Endodermal cell (in vitro differentiated cells): ENCODE results near the gene UGT1A1. TPM values are rescaled to one million over a fixed set of nuclear protein-coding genes. Genes with fewer than 3 reads are reported as not detected.

ENCODE experiments used
- DNase-seq: peaks from one replicate; pipeline ENCODE4 v3.0.0-alpha.2; 2017
- H3K27ac ChIP-seq: 2 replicates; pipeline ENCODE4 v1.5.1; 2013; ENCODE audit warnings: mild to moderate bottlenecking, low read depth, low read length, moderate library complexity
- H3K27me3 ChIP-seq: 2 replicates; pipeline ENCODE4 v1.6.1; 2013; ENCODE audit warnings: mild to moderate bottlenecking, low read length, moderate library complexity; ENCODE audit not compliant: insufficient read depth, control insufficient read depth, poor library complexity, severe bottlenecking
- H3K36me3 ChIP-seq: 2 replicates; pipeline ENCODE4 v1.7.0; 2013; ENCODE audit warnings: mild to moderate bottlenecking, low read length, moderate library complexity; ENCODE audit not compliant: control insufficient read depth, insufficient read depth
- H3K4me1 ChIP-seq: one replicate; pipeline ENCODE4 v1.7.0; 2013; ENCODE audit warnings: low read length; ENCODE audit not compliant: control insufficient read depth, insufficient read depth
- H3K4me3 ChIP-seq: 2 replicates; pipeline ENCODE4 v1.5.1; 2013; ENCODE audit warnings: mild to moderate bottlenecking, low read length, moderate library complexity
- H3K9ac ChIP-seq: 2 replicates; pipeline ENCODE4 v1.6.1; 2013; ENCODE audit warnings: mild to moderate bottlenecking, low read length, moderate library complexity; ENCODE audit not compliant: poor library complexity, severe bottlenecking; ENCODE audit errors: extremely low read depth
- H3K9me3 ChIP-seq: 2 replicates; pipeline ENCODE4 v1.6.1; 2013; ENCODE audit warnings: mild to moderate bottlenecking, low read length, moderate library complexity; ENCODE audit not compliant: control insufficient read depth
- H3K27ac Mint-ChIP-seq: 2 replicates; pipeline ENCODE4 v1.8.0; 2020; ENCODE audit warnings: mixed read lengths
- H3K27me3 Mint-ChIP-seq: 2 replicates; pipeline ENCODE4 v1.8.0; 2021; ENCODE audit warnings: mild to moderate bottlenecking, mixed read lengths; ENCODE audit not compliant: insufficient read depth
- H3K36me3 Mint-ChIP-seq: 2 replicates; pipeline ENCODE4 v1.8.0; 2020; ENCODE audit warnings: low read depth, mixed read lengths
- H3K4me1 Mint-ChIP-seq: 2 replicates; pipeline ENCODE4 v1.8.0; 2020; ENCODE audit warnings: mixed read lengths
- H3K4me3 Mint-ChIP-seq: 2 replicates; pipeline ENCODE4 v1.8.0; 2020; ENCODE audit warnings: mild to moderate bottlenecking, moderate library complexity, mixed read lengths
- H3K9me3 Mint-ChIP-seq: 2 replicates; pipeline ENCODE4 v1.8.0; 2020; ENCODE audit warnings: mild to moderate bottlenecking, mixed read lengths
- WGBS, 2 experiments: methylation state at CpG; one replicate each; pipeline versions ENCODE4 v1.1.5 to v1.1.7; 2013; ENCODE audit warnings: missing lambda C conversion rate in 2 of 2, mixed read lengths in 1 of 2; ENCODE audit not compliant: insufficient coverage in 1 of 2, insufficient read length in 1 of 2; 5-methylcytosine and 5-hydroxymethylcytosine counted together
- total RNA-seq, 2 donors: library from RNA; stranded (reverse); fragmentation: NEBNext Ultra II Directional in 1 of 2; extraction: Animal tissue kit (Norgen Biotek cat#: 25700) in 1 of 2; gene quantifications; 2 replicates in 1 of 2; 3 replicates in 1 of 2; pipeline ENCODE4 v1.2.1, GENCODE V29; 2021
- TF ChIP-seq, protein P1 (sequence below): fragments of 200-600 bp; sonication (generic); conservative IDR thresholded peaks from 2 replicates; pipeline ENCODE4 v1.5.0; 2021; ENCODE audit warnings: antibody characterized with exemption, mild to moderate bottlenecking

Gene UGT1A1
- total RNA-seq, 2 donors from 2014 or later, result not detected

DNA sequence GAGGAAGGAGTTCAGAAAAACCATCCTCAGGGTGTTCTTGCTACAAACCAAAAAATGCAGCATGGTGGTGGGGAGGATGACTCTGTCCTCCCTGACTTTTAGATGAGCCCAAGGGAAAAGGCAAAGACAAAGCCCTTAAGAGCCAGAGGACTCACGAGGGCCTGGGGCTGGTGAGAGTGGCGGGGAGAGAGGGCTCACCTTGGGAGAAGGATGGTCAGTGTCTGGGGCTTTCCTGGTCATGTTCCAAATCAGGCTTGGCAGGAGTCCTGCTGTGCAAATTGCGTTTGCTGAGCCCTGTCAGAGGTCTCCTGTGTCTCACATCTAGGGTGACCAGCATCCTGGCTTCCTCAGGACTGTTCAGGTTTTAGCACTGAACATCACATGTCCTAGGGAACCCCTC is 4.7 kb downstream of the UGT1A1 start:
- Mint-ChIP-seq H3K27ac (no peak overlapping the region), H3K27me3 (peaks cover 5% of the 10 kb centered on the region), H3K4me1 (no peaks in the 10 kb centered on the region), H3K36me3 (no peaks in the 10 kb centered on the region), H3K4me3 (no peak overlapping the region), H3K9me3 (no peaks in the 10 kb centered on the region)
- Histone ChIP-seq H3K9ac (no peak overlapping the region), H3K27ac (no peak overlapping the region), H3K27me3 (peaks cover 14% of the 10 kb centered on the region), H3K4me1 (no peaks in the 10 kb centered on the region), H3K36me3 (no peaks in the 10 kb centered on the region), H3K4me3 (no peak overlapping the region), H3K9me3 (no peaks in the 10 kb centered on the region)
- TF ChIP-seq, protein P1, sequence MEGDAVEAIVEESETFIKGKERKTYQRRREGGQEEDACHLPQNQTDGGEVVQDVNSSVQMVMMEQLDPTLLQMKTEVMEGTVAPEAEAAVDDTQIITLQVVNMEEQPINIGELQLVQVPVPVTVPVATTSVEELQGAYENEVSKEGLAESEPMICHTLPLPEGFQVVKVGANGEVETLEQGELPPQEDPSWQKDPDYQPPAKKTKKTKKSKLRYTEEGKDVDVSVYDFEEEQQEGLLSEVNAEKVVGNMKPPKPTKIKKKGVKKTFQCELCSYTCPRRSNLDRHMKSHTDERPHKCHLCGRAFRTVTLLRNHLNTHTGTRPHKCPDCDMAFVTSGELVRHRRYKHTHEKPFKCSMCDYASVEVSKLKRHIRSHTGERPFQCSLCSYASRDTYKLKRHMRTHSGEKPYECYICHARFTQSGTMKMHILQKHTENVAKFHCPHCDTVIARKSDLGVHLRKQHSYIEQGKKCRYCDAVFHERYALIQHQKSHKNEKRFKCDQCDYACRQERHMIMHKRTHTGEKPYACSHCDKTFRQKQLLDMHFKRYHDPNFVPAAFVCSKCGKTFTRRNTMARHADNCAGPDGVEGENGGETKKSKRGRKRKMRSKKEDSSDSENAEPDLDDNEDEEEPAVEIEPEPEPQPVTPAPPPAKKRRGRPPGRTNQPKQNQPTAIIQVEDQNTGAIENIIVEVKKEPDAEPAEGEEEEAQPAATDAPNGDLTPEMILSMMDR, result no peak
- no peak for DNase-seq
- 67 to 84% methylated on average over 1 to 3 of the region's 3 CpGs for WGBS, 2 experiments

DNA sequence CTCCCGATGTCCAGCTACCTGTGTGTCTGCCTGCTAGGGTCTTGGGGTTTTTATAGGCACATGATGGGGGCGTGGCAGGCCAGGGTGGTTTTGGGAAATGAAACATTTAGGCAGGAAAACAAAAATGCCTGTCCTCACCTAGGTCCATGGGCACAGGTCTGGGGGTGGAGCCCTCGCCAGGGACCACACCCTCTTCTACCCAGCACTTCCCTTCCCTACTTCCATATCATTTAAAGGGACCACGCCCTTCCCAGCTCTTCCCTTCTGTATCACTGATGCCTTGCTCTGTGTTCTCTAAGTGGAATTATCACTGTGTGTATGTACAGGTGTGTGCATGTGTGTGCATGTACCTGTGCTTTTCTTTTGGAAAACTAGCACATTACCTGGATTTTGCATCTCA is 6.3 kb downstream of the UGT1A1 start:
- no peak overlapping the region for H3K27ac Mint-ChIP-seq
- no peak overlapping the region for H3K4me3 Mint-ChIP-seq
- no peaks in the 10 kb centered on the region for H3K36me3 Mint-ChIP-seq
- no peaks in the 10 kb centered on the region for H3K36me3 ChIP-seq
- H3K9me3 Mint-ChIP-seq, result peaks cover 5% of the 10 kb centered on the region
- peaks cover 3% of the 10 kb centered on the region for H3K27me3 Mint-ChIP-seq
- DNase-seq, result no peak
- TF ChIP-seq, protein P1, result no peak
- no peak overlapping the region for H3K27ac ChIP-seq
- H3K9ac ChIP-seq, result no peak overlapping the region
- no peaks in the 10 kb centered on the region for H3K9me3 ChIP-seq
- H3K4me1 Mint-ChIP-seq, result no peaks in the 10 kb centered on the region
- H3K4me3 ChIP-seq, result no peak overlapping the region
- 86 to 100% methylated on average over 1 to 4 of the region's 4 CpGs for WGBS, 2 experiments
- peaks cover 14% of the 10 kb centered on the region for H3K27me3 ChIP-seq
- H3K4me1 ChIP-seq, result no peaks in the 10 kb centered on the region

DNA sequence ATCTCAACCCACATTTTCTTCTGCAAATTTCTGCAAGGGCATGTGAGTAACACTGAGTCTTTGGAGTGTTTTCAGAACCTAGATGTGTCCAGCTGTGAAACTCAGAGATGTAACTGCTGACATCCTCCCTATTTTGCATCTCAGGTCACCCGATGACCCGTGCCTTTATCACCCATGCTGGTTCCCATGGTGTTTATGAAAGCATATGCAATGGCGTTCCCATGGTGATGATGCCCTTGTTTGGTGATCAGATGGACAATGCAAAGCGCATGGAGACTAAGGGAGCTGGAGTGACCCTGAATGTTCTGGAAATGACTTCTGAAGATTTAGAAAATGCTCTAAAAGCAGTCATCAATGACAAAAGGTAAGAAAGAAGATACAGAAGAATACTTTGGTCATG is 8.0 kb downstream of the UGT1A1 start:
- H3K27ac ChIP-seq, result no peak overlapping the region
- no peak overlapping the region for H3K4me3 Mint-ChIP-seq
- H3K4me1 Mint-ChIP-seq, result no peaks in the 10 kb centered on the region
- TF ChIP-seq, protein P1, result no peak
- no peak overlapping the region for H3K27ac Mint-ChIP-seq
- H3K9ac ChIP-seq, result no peak overlapping the region
- no peaks in the 10 kb centered on the region for H3K36me3 ChIP-seq
- H3K9me3 ChIP-seq, result no peaks in the 10 kb centered on the region
- no peak overlapping the region for H3K4me3 ChIP-seq
- H3K27me3 ChIP-seq, result peaks cover 14% of the 10 kb centered on the region
- no peaks in the 10 kb centered on the region for H3K36me3 Mint-ChIP-seq
- no peaks in the 10 kb centered on the region for H3K4me1 ChIP-seq
- H3K9me3 Mint-ChIP-seq, result peaks cover 5% of the 10 kb centered on the region
- H3K27me3 Mint-ChIP-seq, result peaks cover 3% of the 10 kb centered on the region
- WGBS, 2 experiments, result 68 to 82% methylated on average over 4 of the region's 4 CpGs
- DNase-seq, result no peak
